Measurements from ENCODE around the gene KIF19. TPM values are rescaled to one million over a fixed set of nuclear protein-coding genes. Genes with fewer than 3 reads are reported as not detected.

KIF19 gene
- total and polyA plus RNA-seq, 5 experiments from 2014 or later: 1.1 TPM; not detected in 4

Other genes with a start within 250 kb of the KIF19 start
- gene RPL38, start 122.5 kb upstream of the KIF19 start, total RNA-seq: 1,000 to 10,000 TPM; 2,061 to 2,154 TPM
- gene RPL38, start 122.5 kb upstream of the KIF19 start, polyA plus RNA-seq: 1,000 to 10,000 TPM; 2,282 to 2,688 (median 2,624) TPM
- 1 to 10 TPM; 7.5 to 9.6 TPM for gene TTYH2, start 112.7 kb upstream of the KIF19 start, total RNA-seq
- gene TTYH2, start 112.7 kb upstream of the KIF19 start, polyA plus RNA-seq: 1 to 10 TPM in 2 of 3 donors, under 1 TPM in 1; 0.57 to 2.2 (median 1.8) TPM
- gene DNAI2, start 52.0 kb upstream of the KIF19 start, total RNA-seq: under 1 TPM; 0.38 to 0.42 TPM
- under 1 TPM; 0.09 to 0.28 (median 0.11) TPM for gene DNAI2, start 52.0 kb upstream of the KIF19 start, polyA plus RNA-seq
- not detected for gene BTBD17, start 35.6 kb downstream of the KIF19 start, total RNA-seq
- gene BTBD17, start 35.6 kb downstream of the KIF19 start, polyA plus RNA-seq: not detected
- not detected for gene GPR142, start 41.3 kb downstream of the KIF19 start, total RNA-seq
- gene GPR142, start 41.3 kb downstream of the KIF19 start, polyA plus RNA-seq: under 1 TPM in 1 of 3 donors, not detected in 2; 0.10 TPM
- gene GPRC5C, start 105.9 kb downstream of the KIF19 start, total RNA-seq: not detected
- gene GPRC5C, start 105.9 kb downstream of the KIF19 start, polyA plus RNA-seq: under 1 TPM in 1 of 3 donors, not detected in 2; 0.09 TPM
- gene CD300A, start 140.4 kb downstream of the KIF19 start, total RNA-seq: 1 to 10 TPM; 5.9 to 6.3 TPM
- gene CD300A, start 140.4 kb downstream of the KIF19 start, polyA plus RNA-seq: 10 to 100 TPM; 10.0 to 37.6 (median 14.1) TPM
- not detected for gene CD300LB, start 205.2 kb downstream of the KIF19 start, total RNA-seq
- under 1 TPM in 1 of 3 donors, not detected in 2; 0.22 TPM for gene CD300LB, start 205.2 kb downstream of the KIF19 start, polyA plus RNA-seq
- not detected for gene CD300C, start 219.9 kb downstream of the KIF19 start, total RNA-seq
- under 1 TPM in 1 of 3 donors, not detected in 2; 0.11 TPM for gene CD300C, start 219.9 kb downstream of the KIF19 start, polyA plus RNA-seq
- not detected for gene CD300H, start 241.3 kb downstream of the KIF19 start, total RNA-seq
- not detected for gene CD300H, start 241.3 kb downstream of the KIF19 start, polyA plus RNA-seq

Data from naive thymus-derived CD8-positive, alpha-beta T cell (primary cell).